ENCODE data around the gene ADRB2.

DNA sequence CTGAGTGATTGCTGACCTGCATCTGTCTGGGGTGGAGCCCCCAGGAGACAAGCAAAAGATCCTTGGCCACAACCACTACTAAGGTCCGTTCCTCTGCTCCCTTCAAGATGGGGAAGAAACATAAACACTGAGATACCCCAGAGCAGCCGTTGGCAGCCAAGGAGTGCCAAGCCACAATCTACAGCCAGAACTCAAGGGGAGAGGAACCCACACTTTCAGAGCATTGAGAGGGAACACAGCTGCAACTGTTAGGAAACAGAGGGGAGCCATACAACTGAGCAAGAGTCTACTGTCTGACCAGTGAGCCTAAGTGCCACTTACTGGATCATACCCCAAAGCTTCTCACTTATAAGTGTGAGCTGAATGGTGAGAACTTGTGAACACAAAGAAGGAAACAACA lies 44.6 kb upstream of the ADRB2 start:
- TF ChIP-seq POLR2AphosphoS5 (IDR thresholded peaks at IDR 0.05; ENCODE audit: low read depth) (peak; percentile 57), SPI1 (IDR thresholded peaks at IDR 0.05; ENCODE audit: borderline replicate concordance, low read depth) (peak; percentile 36; the same call in 1 of the 2 replicates)
- TF ChIP-seq, protein P1, sequence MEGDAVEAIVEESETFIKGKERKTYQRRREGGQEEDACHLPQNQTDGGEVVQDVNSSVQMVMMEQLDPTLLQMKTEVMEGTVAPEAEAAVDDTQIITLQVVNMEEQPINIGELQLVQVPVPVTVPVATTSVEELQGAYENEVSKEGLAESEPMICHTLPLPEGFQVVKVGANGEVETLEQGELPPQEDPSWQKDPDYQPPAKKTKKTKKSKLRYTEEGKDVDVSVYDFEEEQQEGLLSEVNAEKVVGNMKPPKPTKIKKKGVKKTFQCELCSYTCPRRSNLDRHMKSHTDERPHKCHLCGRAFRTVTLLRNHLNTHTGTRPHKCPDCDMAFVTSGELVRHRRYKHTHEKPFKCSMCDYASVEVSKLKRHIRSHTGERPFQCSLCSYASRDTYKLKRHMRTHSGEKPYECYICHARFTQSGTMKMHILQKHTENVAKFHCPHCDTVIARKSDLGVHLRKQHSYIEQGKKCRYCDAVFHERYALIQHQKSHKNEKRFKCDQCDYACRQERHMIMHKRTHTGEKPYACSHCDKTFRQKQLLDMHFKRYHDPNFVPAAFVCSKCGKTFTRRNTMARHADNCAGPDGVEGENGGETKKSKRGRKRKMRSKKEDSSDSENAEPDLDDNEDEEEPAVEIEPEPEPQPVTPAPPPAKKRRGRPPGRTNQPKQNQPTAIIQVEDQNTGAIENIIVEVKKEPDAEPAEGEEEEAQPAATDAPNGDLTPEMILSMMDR (IDR thresholded peaks at IDR 0.05; ENCODE audit: insufficient read depth, low read length) = no peak
